Measurements from ENCODE around the gene ADGRF3. TPM values are rescaled to one million over a fixed set of nuclear protein-coding genes. Genes with fewer than 3 reads are reported as not detected.
"Not testable (repeated sequence)": the region's sequence is repeated elsewhere in the genome, so short reads cannot be mapped to it uniquely, and the experiment has no call there.

Gene ADGRF3
- total RNA-seq, 6 donors from 2014 or later = 0.15 to 2.1 (median 0.30) TPM; not detected in 1

GRCh38 chr2:26269571-26270158, 76.9 kb downstream of the ADGRF3 start:
- Histone ChIP-seq H3K27ac (peak overlapping the region; percentile 9 to 53 (median 51)), H3K4me1 (peaks cover 19 to 36% (median 27%) of the 10 kb centered on the region in 4 donors)
- WGBS, 2 donors = 66 to 92% methylated on average over 6 of the region's 6 CpGs

GRCh38 chr2:26268670-26269385, 77.8 kb downstream of the ADGRF3 start:
- WGBS, 2 donors = 84 to 87% methylated on average over 12 of the region's 12 CpGs
- Histone ChIP-seq H3K27ac (peak overlapping the region; percentile 9 to 53 (median 51)), H3K4me1 (peaks cover 10 to 30% (median 19%) of the 10 kb centered on the region in 4 donors), H3K36me3 (peaks cover 0 to 26% (median 2%) of the 10 kb centered on the region in 4 donors)
- not testable (repeated sequence) for H3K4me3 ChIP-seq, DNase-seq, H3K9me3 ChIP-seq, H3K27me3 ChIP-seq
- peak in 1 of 2 donors; percentile 49 for ATAC-seq (ENCODE audit: low FRiP score in 2 of 2)

More at GRCh38 chr2:26269571-26270158, 76.9 kb downstream of the ADGRF3 start:
- H3K9me3 ChIP-seq = no peaks in the 10 kb centered on the region
- H3K27me3 ChIP-seq = no peaks in the 10 kb centered on the region
- H3K4me3 ChIP-seq = no peak overlapping the region
- DNase-seq (no peak), ATAC-seq (ENCODE audit: low FRiP score in 2 of 2) (peak in 1 of 2 donors; percentile 28)
- peaks cover 0 to 18% (median under 1%) of the 10 kb centered on the region in 4 donors for H3K36me3 ChIP-seq
- TF ChIP-seq POLR2AphosphoS5 (IDR thresholded peaks at IDR 0.05) (no peak), EP300 (IDR thresholded peaks at IDR 0.05) (no peak), POLR2A (IDR thresholded peaks at IDR 0.05) (no peak), CTCF (IDR thresholded peaks at IDR 0.05) (no peak)

GRCh38 chr2:26268213-26268612, 78.4 kb downstream of the ADGRF3 start:
- TF ChIP-seq POLR2AphosphoS5 (IDR thresholded peaks at IDR 0.05) = no peak
- TF ChIP-seq POLR2A (IDR thresholded peaks at IDR 0.05) = no peak
- no peak for TF ChIP-seq EP300 (IDR thresholded peaks at IDR 0.05)
- TF ChIP-seq CTCF (IDR thresholded peaks at IDR 0.05) = no peak
- peak overlapping the region in 1 of 4 donors; percentile 53 for H3K27ac ChIP-seq
- no peaks in the 10 kb centered on the region for H3K9me3 ChIP-seq
- ATAC-seq (ENCODE audit: low FRiP score in 2 of 2) = no peak
- peaks cover 0 to 32% (median 5%) of the 10 kb centered on the region in 4 donors for H3K36me3 ChIP-seq
- no peak overlapping the region for H3K4me3 ChIP-seq
- H3K27me3 ChIP-seq = no peaks in the 10 kb centered on the region
- DNase-seq = no peak
- WGBS, 2 donors = 79 to 82% methylated on average over 4 of the region's 4 CpGs
- H3K4me1 ChIP-seq = peaks cover 5 to 26% (median 13%) of the 10 kb centered on the region in 4 donors

GRCh38 chr2:26258836-26259235, 87.8 kb downstream of the ADGRF3 start:
- DNase-seq; H3K27me3 ChIP-seq; ATAC-seq (ENCODE audit: low FRiP score in 2 of 2); H3K4me1 ChIP-seq; H3K9me3 ChIP-seq; H3K4me3 ChIP-seq; H3K27ac ChIP-seq: not testable (repeated sequence)
- peaks cover 13 to 58% (median 25%) of the 10 kb centered on the region in 4 donors for H3K36me3 ChIP-seq
- 84 to 89% methylated on average over 8 of the region's 8 CpGs for WGBS, 2 donors

Other genes with a start within 250 kb of the ADGRF3 start
- gene GAREM2, start 173.7 kb downstream of the ADGRF3 start, total RNA-seq = 1 to 10 TPM in 1 of 6 donors, under 1 TPM in 4, not detected in 1; 0.22 to 2.6 (median 0.49) TPM
- 100 to 1,000 TPM in 4 of 6 donors, 10 to 100 TPM in 2; 61.8 to 120 (median 110) TPM for gene HADHA, start 102.2 kb downstream of the ADGRF3 start, total RNA-seq
- gene HADHB, start 101.8 kb downstream of the ADGRF3 start, total RNA-seq = 100 to 1,000 TPM in 2 of 6 donors, 10 to 100 TPM in 4; 67.1 to 124 (median 91.2) TPM
- 10 to 100 TPM in 5 of 6 donors, 1 to 10 TPM in 1; 6.8 to 21.6 (median 17.2) TPM for gene SELENOI, start 646 bp downstream of the ADGRF3 start, total RNA-seq
- 10 to 100 TPM in 2 of 6 donors, 1 to 10 TPM in 3, under 1 TPM in 1; 0.17 to 27.4 (median 4.7) TPM for gene DRC1, start 55.1 kb upstream of the ADGRF3 start, total RNA-seq
- under 1 TPM in 3 of 6 donors, not detected in 3; 0.10 to 0.15 (median 0.11) TPM for gene OTOF, start 131.3 kb upstream of the ADGRF3 start, total RNA-seq

Data from upper lobe of left lung (tissue), 6 donors.